VCaP (cell line): ENCODE data around the gene FIBP.

Experiments
- H3K27ac ChIP-seq: fragments of 450-650 bp; 2 replicates; pipeline ENCODE4 v1.5.1; 2017
- TF ChIP-seq, protein P1 (sequence below): fragments of 450-650 bp; conservative IDR thresholded peaks from 2 replicates; pipeline ENCODE4 v1.5.1; 2017; ENCODE audit warnings: mild to moderate bottlenecking, moderate library complexity

Gene FIBP

DNA sequence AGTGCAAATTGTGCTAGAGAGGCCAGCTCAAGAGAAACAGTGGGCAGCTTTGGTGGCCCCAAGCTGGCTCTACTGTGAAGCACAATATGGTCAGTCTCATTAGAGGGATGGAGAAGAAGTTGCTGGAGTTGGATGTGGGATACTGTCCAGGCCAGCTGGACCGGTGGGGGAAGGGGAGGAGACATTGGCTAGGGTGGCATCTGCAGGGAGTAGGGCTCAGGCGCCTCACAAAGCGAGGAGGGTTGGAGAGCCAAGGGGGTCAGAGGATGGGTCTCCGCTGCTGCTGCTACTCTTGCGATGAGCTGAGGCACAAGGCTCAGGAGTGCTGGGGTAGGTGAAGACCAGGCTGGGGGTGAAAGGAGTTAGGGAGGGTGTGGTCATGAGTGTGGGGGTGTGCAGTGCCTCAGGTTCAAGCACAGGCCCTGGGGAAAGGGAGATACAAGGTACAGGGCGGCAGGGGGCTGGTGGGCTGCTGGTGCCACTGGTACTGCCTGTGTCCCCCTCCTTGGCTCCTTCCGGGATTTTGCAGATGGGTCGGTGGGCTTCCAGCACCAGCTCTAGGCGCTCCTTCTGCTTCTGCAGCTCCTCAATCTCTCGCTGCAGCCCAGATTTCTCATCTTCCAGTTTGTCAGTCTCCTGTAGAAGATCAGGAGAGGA is 4.5 kb upstream of the FIBP start:
- peak overlapping the region; percentile 40; the same call in 1 of the 2 replicates for H3K27ac ChIP-seq
- TF ChIP-seq, protein P1, sequence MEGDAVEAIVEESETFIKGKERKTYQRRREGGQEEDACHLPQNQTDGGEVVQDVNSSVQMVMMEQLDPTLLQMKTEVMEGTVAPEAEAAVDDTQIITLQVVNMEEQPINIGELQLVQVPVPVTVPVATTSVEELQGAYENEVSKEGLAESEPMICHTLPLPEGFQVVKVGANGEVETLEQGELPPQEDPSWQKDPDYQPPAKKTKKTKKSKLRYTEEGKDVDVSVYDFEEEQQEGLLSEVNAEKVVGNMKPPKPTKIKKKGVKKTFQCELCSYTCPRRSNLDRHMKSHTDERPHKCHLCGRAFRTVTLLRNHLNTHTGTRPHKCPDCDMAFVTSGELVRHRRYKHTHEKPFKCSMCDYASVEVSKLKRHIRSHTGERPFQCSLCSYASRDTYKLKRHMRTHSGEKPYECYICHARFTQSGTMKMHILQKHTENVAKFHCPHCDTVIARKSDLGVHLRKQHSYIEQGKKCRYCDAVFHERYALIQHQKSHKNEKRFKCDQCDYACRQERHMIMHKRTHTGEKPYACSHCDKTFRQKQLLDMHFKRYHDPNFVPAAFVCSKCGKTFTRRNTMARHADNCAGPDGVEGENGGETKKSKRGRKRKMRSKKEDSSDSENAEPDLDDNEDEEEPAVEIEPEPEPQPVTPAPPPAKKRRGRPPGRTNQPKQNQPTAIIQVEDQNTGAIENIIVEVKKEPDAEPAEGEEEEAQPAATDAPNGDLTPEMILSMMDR: no peak

DNA sequence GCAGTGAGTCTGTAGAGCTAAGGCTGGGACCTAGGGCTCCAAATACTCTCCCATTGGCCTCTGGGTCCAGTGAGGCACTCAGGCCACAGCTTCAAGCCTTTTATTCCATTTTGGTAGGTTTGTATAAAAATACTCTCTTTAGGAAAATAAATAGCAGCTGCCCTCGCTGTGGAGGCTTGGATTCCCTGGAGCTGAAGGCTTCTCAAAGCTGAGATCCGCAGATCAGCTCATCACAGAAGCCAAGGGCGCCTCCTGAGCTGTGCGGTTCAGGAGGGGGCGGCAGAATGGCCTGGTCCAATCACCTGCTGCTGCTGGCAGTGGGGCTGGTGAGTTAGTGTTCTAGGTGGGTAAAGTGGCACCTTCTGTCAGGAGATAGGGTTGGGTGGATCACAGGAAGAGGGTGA is 3.9 kb upstream of the FIBP start:
- peak overlapping the region; percentile 94; the same call in 1 of the 2 replicates for H3K27ac ChIP-seq

DNA sequence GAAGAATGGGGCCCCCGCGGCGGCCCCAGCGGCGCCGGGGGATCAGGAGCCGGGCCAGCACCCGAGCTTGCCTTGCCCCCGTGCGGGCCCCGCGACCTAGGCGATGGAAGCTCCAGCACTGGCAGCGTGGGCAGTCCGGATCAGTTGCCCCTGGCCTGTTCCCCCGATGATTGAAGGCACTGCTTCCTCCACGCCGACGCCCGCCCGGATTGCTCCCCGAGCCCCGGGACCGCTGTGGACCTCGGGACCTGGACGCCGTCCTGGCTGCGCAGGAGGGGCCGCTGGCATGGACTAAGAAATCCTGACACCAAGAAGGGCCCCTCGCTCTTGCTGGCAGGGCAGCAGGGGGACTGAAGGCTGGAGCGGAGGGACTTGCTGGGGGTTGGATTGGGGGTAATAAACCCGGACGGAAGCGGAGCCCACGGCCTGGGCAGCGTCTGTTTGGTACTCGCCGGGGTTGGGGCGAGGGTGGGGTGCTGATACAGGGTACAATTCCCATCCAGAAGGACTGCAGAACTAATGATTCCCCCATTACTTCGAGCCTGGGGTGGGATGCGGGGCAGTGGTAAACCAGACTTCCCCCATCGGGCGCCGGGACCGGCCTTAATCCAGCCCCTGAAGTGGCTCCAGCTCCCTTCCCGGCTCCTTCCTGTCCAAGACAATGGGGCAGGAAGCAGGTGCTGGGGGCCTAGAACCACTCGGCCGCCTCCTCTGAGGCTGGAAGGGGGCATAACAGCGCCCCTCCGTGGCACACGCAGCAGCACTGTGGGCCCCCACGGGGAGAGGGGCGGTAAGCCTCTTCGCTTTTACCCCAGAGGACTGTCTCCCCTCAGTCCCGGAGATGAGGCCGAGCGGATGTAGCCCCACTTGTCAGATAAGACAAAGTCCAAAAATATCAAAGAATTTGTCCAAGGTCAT is 3.2 kb upstream of the FIBP start:
- peak overlapping the region; percentile 94 for H3K27ac ChIP-seq
- TF ChIP-seq, protein P1: peak; percentile 1; the same call in 1 of the 2 replicates

DNA sequence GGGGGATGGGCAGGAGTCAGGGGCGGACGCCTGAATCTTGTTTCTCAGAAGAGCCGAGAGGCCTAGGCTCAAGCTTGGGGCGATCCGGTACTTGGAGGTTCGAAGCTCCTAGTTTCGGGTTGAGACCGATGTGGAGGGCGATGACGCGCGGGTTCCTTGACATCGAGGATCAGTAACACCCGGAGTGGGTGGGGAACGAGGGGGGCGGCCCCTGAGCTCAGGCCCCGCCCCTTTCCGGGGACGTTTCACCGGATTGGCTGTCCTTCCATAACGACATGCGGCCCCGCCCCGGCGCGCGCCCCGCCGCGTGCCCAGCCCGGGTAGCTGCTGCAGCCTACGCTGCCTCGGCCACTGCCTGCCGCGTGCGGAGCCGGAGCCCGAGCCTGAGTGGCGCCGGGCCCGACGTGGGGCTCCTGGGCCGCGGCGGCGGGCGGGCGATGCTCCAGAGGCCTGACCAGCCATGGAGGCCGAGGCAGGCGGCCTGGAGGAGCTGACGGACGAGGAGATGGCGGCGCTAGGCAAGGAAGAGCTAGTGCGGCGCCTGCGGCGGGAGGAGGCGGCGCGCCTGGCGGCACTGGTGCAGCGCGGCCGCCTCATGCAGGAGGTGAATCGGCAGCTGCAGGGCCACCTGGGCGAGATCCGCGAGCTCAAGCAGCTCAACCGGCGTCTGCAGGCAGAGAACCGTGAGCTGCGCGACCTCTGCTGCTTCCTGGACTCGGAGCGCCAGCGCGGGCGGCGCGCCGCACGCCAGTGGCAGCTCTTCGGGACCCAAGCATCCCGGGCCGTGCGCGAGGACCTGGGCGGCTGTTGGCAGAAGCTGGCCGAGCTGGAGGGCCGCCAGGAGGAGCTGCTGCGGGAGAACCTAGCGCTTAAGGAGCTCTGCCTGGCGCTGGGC is 2.3 kb upstream of the FIBP start, which contains the start of gene CCDC85B:
CCDC85B (plus strand) TSS at position 350 of the 895 bp plus-strand sequence; CDS start at position 461, 111 bp downstream.
- peak within 1 kb of the TSS; percentile 94 for H3K27ac ChIP-seq
- TF ChIP-seq, protein P1: peak; percentile 42

DNA sequence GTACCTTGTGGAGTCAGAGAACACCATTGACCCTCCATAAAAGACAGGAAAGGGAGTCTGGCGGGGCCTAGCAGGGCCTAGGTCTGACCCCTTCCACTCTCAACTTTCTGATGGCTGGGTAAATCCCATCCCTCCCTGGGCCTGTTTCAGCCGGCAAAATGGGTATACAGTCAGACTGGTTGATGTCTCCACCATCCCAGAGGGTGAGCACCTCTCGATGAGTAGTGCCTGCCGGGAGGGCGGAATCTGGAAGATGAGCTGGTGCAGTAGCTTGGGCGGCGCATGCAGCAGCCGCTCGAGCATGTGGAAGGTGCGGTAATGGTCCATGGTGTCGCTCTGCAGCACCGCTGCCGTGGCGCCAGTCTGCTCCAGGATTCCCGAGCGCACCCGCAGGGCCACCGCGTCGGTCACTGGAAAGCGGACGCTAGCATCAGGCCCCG is 528 bp downstream of the FIBP start:
- H3K27ac ChIP-seq: peak overlapping the region; percentile 94
- TF ChIP-seq, protein P1: no peak

DNA sequence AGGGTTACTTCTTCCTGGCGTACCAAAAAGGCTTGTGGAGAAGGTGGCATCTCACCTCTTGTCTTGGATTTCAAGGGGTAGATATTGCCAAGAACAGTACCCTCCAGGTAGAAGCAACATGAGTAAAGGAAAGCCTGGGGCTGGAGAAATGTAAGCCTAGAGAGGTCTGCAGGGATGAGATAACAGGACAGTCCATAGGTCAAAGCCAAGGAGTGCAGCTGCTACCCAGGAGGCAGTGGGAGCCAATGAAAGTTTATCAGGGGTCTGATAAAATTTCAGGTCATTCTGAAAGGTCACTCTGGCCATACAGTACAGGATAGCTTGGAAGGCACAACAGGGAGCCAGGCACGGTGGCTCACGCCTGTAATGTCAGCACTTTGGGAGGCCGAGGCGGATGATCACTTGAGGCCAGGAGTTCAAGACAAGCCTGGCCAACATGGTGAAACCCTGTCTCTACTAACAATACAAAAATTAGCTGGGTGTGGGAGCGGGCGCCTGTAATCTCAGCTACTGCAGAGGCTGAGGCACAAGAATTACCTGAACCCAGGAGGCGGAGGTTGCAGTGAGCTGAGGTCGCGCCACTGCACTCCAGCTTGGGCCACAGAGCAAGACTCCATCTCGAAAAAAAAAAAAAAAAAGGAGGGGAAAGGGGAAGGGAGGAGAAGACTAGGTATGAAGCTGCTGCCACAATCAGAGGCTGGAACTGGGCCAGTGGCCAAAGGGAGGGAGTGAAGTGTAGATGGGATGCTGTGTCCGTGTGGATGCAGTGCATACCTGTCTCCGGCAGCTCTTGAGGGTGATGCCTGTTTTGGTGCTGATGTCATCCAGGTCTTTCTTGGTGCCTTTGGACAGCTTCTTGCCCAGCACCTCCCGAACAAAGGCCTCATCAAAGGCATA is 1.2 kb downstream of the FIBP start:
- TF ChIP-seq, protein P1: no peak
- peak overlapping the region; percentile 94 for H3K27ac ChIP-seq
